Mesothelial cell of epicardium (in vitro differentiated cells): ENCODE results near the gene MUC6. TPM values are rescaled to one million over a fixed set of nuclear protein-coding genes. Genes with fewer than 3 reads are reported as not detected.
A peak's percentile ranks its signal among the peaks of the same experiment; 100 is the strongest.

Experiments
- DNase-seq, 2 experiments: peaks; one replicate each; pipeline ENCODE4 v3.0.0; 2021; ENCODE audit warnings: low spot score in 2 of 2; ENCODE audit not compliant: unreplicated experiment in 2 of 2
- H3K27ac Mint-ChIP-seq: 2 replicates; pipeline ENCODE4 v1.8.0; 2021; ENCODE audit warnings: mixed read lengths
- H3K27me3 Mint-ChIP-seq: 2 replicates; pipeline ENCODE4 v1.8.0; 2021; ENCODE audit warnings: low read depth, mixed read lengths
- H3K36me3 Mint-ChIP-seq: 2 replicates; pipeline ENCODE4 v1.8.0; 2021; ENCODE audit warnings: mixed read lengths
- H3K4me1 Mint-ChIP-seq: 2 replicates; pipeline ENCODE4 v1.8.0; 2021; ENCODE audit warnings: mixed read lengths
- H3K4me3 Mint-ChIP-seq: 2 replicates; pipeline ENCODE4 v1.8.0; 2021; ENCODE audit warnings: mild to moderate bottlenecking, moderate library complexity, mixed read lengths
- H3K9me3 Mint-ChIP-seq: 2 replicates; pipeline ENCODE4 v1.8.0; 2021; ENCODE audit warnings: mixed read lengths
- total RNA-seq: library from RNA; stranded (reverse); gene quantifications from 3 replicates; pipeline ENCODE4 v1.2.1, GENCODE V29; 2021
- TF ChIP-seq, protein P1 (sequence below): fragments of 200-600 bp; sonication (generic); IDR thresholded peaks from one replicate; pipeline ENCODE4 v1.5.0; 2021; ENCODE audit warnings: antibody characterized with exemption; ENCODE audit not compliant: unreplicated experiment

Gene MUC6
- total RNA-seq, 1 donor from 2014 or later, result not detected

DNA sequence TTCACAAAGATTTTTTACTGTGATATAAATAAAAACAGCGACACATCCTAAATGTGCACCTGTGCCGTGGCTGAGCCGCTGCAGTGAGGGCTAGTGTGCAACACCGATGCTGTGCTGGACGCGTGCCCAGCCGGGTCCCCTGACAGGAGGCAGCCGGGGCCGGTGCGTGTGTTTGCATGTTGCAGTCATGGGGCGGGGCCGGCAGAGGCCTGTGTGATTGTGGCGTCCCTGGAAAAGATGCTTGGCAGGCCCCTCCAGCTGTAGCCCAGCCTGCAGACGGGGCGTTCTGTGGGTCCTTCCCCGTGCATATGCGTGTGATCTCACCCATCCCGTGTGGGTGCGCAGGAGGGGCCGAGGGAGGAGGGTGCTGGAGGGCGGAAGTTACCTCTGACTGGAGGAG, 30.6 kb downstream of the MUC6 start:
- H3K4me3 Mint-ChIP-seq, result no peak overlapping the region
- H3K9me3 Mint-ChIP-seq, result no peaks in the 10 kb centered on the region
- peaks cover 30% of the 10 kb centered on the region for H3K36me3 Mint-ChIP-seq
- TF ChIP-seq, protein P1, sequence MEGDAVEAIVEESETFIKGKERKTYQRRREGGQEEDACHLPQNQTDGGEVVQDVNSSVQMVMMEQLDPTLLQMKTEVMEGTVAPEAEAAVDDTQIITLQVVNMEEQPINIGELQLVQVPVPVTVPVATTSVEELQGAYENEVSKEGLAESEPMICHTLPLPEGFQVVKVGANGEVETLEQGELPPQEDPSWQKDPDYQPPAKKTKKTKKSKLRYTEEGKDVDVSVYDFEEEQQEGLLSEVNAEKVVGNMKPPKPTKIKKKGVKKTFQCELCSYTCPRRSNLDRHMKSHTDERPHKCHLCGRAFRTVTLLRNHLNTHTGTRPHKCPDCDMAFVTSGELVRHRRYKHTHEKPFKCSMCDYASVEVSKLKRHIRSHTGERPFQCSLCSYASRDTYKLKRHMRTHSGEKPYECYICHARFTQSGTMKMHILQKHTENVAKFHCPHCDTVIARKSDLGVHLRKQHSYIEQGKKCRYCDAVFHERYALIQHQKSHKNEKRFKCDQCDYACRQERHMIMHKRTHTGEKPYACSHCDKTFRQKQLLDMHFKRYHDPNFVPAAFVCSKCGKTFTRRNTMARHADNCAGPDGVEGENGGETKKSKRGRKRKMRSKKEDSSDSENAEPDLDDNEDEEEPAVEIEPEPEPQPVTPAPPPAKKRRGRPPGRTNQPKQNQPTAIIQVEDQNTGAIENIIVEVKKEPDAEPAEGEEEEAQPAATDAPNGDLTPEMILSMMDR, result no peak
- H3K27ac Mint-ChIP-seq, result no peak overlapping the region
- peaks cover 7% of the 10 kb centered on the region for H3K4me1 Mint-ChIP-seq
- DNase-seq, result no peak
- no peaks in the 10 kb centered on the region for H3K27me3 Mint-ChIP-seq

GRCh38 chr11:1003159-1003558, 33.4 kb downstream of the MUC6 start:
- Mint-ChIP-seq H3K4me1 (peaks cover 15% of the 10 kb centered on the region), H3K27me3 (no peaks in the 10 kb centered on the region), H3K27ac (no peak overlapping the region), H3K36me3 (peaks cover 24% of the 10 kb centered on the region), H3K4me3 (no peak overlapping the region), H3K9me3 (no peaks in the 10 kb centered on the region)
- TF ChIP-seq, protein P1, result no peak
- DNase-seq, result no peak

DNA sequence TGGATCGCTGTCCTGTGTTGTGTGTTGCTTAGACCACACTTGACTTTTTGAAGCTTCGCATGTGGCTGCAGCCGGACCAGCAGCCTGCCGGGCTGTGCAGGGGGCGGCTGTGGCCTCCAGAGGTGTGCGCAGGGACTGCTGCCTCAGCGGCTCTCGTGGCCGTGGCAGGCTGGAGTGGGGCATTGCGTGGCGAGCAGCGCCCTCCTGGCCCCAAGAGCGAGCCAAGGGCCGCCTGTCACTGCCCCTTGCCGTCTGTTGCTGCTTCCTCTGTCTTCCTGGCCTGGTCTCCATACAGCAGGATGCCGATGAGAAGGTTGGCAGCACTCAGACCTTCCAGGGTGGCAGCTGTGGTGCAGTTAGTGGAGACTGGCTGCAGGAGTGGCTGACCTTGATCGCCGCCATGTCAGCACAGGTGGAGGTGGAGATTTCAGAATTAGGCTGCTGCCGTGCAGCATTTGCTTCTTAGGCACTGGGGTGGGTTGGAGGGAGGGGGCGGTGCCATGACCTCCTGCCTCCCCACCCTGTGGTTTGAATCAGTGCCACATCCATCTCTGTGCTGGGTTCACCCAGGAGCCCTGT, 34.0 kb downstream of the MUC6 start:
- Mint-ChIP-seq H3K27ac (no peak overlapping the region), H3K4me3 (no peak overlapping the region), H3K4me1 (peaks cover 15% of the 10 kb centered on the region), H3K27me3 (no peaks in the 10 kb centered on the region), H3K9me3 (no peaks in the 10 kb centered on the region), H3K36me3 (peaks cover 24% of the 10 kb centered on the region)
- DNase-seq, result no peak
- TF ChIP-seq, protein P1, result no peak

DNA sequence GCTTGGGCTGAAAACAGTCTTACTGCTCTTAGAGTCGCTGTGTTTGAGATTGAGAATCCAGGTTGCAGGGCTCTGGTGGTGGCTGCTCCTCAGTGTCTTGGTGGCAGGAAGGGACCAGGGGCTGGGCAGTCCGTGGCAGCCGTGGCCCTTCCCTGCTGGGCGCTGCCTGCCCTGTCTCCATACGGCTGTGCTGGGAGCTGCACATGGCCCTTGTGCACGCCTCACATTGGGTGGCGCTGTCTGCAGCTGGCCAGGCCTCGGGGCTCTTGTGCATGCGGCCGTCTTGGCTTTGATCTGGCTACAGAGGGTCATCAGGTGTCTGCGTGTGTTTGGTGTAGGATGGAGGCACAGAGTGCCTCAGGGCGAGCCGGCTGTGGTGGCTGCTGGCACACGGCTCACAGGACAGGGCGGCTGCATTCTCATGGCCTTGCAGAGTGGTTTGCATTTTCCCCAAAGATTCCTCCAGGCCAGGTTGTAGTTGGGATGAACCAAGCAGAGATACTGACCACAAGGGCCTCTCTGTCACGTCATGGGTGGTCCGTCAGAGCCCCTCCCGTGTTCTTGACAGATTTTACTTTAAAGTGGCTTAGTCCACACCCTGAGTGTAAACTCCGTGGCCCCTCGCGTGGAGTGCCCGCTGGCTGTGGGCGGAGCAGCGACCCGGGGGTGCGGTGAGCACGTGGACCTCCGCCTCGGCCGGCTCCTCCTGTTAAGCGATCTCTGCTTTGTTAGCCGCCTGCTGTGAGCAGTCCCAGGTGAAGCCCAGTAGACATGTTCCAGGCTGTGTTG, 34.7 kb downstream of the MUC6 start:
- H3K36me3 Mint-ChIP-seq, result peaks cover 24% of the 10 kb centered on the region
- TF ChIP-seq, protein P1, result no peak
- no peak overlapping the region for H3K4me3 Mint-ChIP-seq
- H3K4me1 Mint-ChIP-seq, result peaks cover 17% of the 10 kb centered on the region
- H3K27me3 Mint-ChIP-seq, result no peaks in the 10 kb centered on the region
- no peak for DNase-seq
- peak overlapping the region; percentile 1 for H3K27ac Mint-ChIP-seq
- no peaks in the 10 kb centered on the region for H3K9me3 Mint-ChIP-seq

GRCh38 chr11:1000357-1001278, 35.9 kb downstream of the MUC6 start:
- Mint-ChIP-seq H3K4me3 (no peak overlapping the region), H3K9me3 (no peaks in the 10 kb centered on the region), H3K27ac (peak overlapping the region; percentile 20), H3K27me3 (no peaks in the 10 kb centered on the region), H3K36me3 (peaks cover 26% of the 10 kb centered on the region), H3K4me1 (peaks cover 29% of the 10 kb centered on the region)
- TF ChIP-seq, protein P1, result no peak
- DNase-seq, result no peak
